Neutrophil (primary cell): ENCODE measurements around the gene DCTN3.

Experiments used
- H3K27ac ChIP-seq: fragments of 200-600 bp; sonication (generic); 2 replicates; pipeline ENCODE4 v1.5.1; 2016; ENCODE audit warnings: mild to moderate bottlenecking, moderate library complexity
- H3K27me3 ChIP-seq: fragments of 200-600 bp; sonication (generic); 2 replicates; pipeline ENCODE4 v1.6.0; 2016; ENCODE audit warnings: mild to moderate bottlenecking
- H3K36me3 ChIP-seq: fragments of 200-600 bp; sonication (generic); 2 replicates; pipeline ENCODE4 v1.5.1; 2017
- H3K4me1 ChIP-seq, 2 experiments: fragments of 200-600 bp in 1 of 2; sonication (generic) in 1 of 2; 1 replicate in 1 of 2; 2 replicates in 1 of 2; pipeline versions ENCODE4 v1.5.1 to v1.6.1; 2013 to 2016; ENCODE audit warnings: low read depth in 1 of 2, low read length in 1 of 2, mild to moderate bottlenecking in 1 of 2, moderate library complexity in 1 of 2; ENCODE audit not compliant: control insufficient read depth in 1 of 2, insufficient read depth in 1 of 2
- H3K4me3 ChIP-seq, 2 experiments: fragments of 200-600 bp in 1 of 2; sonication (generic) in 1 of 2; 1 replicate in 1 of 2; 2 replicates in 1 of 2; pipeline ENCODE4 v1.5.1; 2013 to 2016; ENCODE audit warnings: low read depth in 1 of 2, low read length in 1 of 2, mild to moderate bottlenecking in 1 of 2, moderate library complexity in 1 of 2
- H3K9me3 ChIP-seq: fragments of 200-600 bp; sonication (generic); 2 replicates; pipeline ENCODE4 v1.5.1; 2016
- CTCF ChIP-seq: fragments of 200-600 bp; sonication (generic); IDR thresholded peaks from 2 replicates; pipeline ENCODE4 v1.5.1; 2016; ENCODE audit warnings: antibody characterized with exemption

Gene DCTN3

GRCh38 chr9:34650816-34651215 lies 30.5 kb upstream of the DCTN3 start:
- no peak overlapping the region for H3K27ac ChIP-seq
- H3K4me1 ChIP-seq = peaks cover 21 to 30% of the 10 kb centered on the region in 2 experiments
- H3K36me3 ChIP-seq = peaks cover 23% of the 10 kb centered on the region
- H3K27me3 ChIP-seq = peaks cover 13% of the 10 kb centered on the region
- H3K4me3 ChIP-seq = no peak overlapping the region
- TF ChIP-seq CTCF = no peak
- no peaks in the 10 kb centered on the region for H3K9me3 ChIP-seq

GRCh38 chr9:34648673-34649072 lies 28.4 kb upstream of the DCTN3 start:
- H3K27me3 ChIP-seq = peaks cover 13% of the 10 kb centered on the region
- no peak for TF ChIP-seq CTCF
- H3K36me3 ChIP-seq = peaks cover 23% of the 10 kb centered on the region
- H3K4me3 ChIP-seq = no peak overlapping the region
- no peaks in the 10 kb centered on the region for H3K9me3 ChIP-seq
- no peak overlapping the region for H3K27ac ChIP-seq
- peaks cover 21 to 30% of the 10 kb centered on the region in 2 experiments for H3K4me1 ChIP-seq

- Histone ChIP-seq H3K27me3 (peaks cover 10% of the 10 kb centered on the region), H3K4me1 (peaks cover 21 to 30% of the 10 kb centered on the region in 2 experiments), H3K27ac (no peak overlapping the region), H3K36me3 (peaks cover 23% of the 10 kb centered on the region), H3K9me3 (no peaks in the 10 kb centered on the region), H3K4me3 (peak overlapping the region in 1 of 2 experiments; percentile 84)
- no peak for TF ChIP-seq CTCF
These were observed 27.4 kb upstream of the DCTN3 start for GRCh38 chr9:34647651-34648050.

- H3K36me3 ChIP-seq = peaks cover 23% of the 10 kb centered on the region
These were observed 26.7 kb upstream of the DCTN3 start for GRCh38 chr9:34647084-34647403.

GRCh38 chr9:34646211-34647083 lies 26.2 kb upstream of the DCTN3 start, which contains the start of gene GALT:
Gene GALT (plus strand): TSS chr9:34646675. CDS start chr9:34646705, 30 bp downstream.
- Histone ChIP-seq H3K27me3 (no peaks in the 10 kb centered on the region), H3K4me3 (peak within 1 kb of the TSS; percentile 84 to 89), H3K27ac (peak within 1 kb of the TSS; percentile 81), H3K4me1 (peaks cover 15 to 22% of the 10 kb centered on the region in 2 experiments), H3K36me3 (peaks cover 23% of the 10 kb centered on the region), H3K9me3 (no peaks in the 10 kb centered on the region)
- TF ChIP-seq CTCF = peak; percentile 61

More at GRCh38 chr9:34647084-34647403, 26.7 kb upstream of the DCTN3 start:
- H3K4me3 ChIP-seq = peak overlapping the region; percentile 84 to 89
- no peaks in the 10 kb centered on the region for H3K9me3 ChIP-seq
- no peak for TF ChIP-seq CTCF
- peaks cover 3% of the 10 kb centered on the region for H3K27me3 ChIP-seq
- H3K27ac ChIP-seq = peak overlapping the region; percentile 81
- peaks cover 19 to 25% of the 10 kb centered on the region in 2 experiments for H3K4me1 ChIP-seq
